B cell (primary cell): ENCODE data around the gene CTNS. TPM values are rescaled to one million over a fixed set of nuclear protein-coding genes. Genes with fewer than 3 reads are reported as not detected.

Experiments used
- ATAC-seq: fragments of 200-7000 bp; cut with Tn5 transposase; one replicate; pipeline ENCODE4 v1.10.0; 2021; ENCODE audit warnings: low read depth, mild to moderate bottlenecking, moderate number of reproducible peaks, moderate library complexity
- CTCF ChIA-PET: fragments of 350-600 bp; sonication (Branson Sonifier 250); formaldehyde crosslinking; loops from one replicate; lab custom pipeline; 2021; ENCODE audit warnings: antibody characterized with exemption, inconsistent platforms; lab: Charles Lee
- POLR2A ChIA-PET: fragments of 350-600 bp; sonication (Branson Sonifier 250); formaldehyde crosslinking; loops from one replicate; lab custom pipeline; 2021; ENCODE audit warnings: antibody characterized with exemption; lab: Charles Lee
- DNase-seq: peaks from one replicate; pipeline ENCODE4 v3.0.0; 2013
- H2AFZ ChIP-seq: 2 replicates; pipeline ENCODE4 v1.6.1; 2012; ENCODE audit warnings: mild to moderate bottlenecking, low read depth, low read length; ENCODE audit not compliant: insufficient read depth, poor library complexity, severe bottlenecking
- H3K27ac ChIP-seq, 2 donors: 1 replicate in 1 of 2; 2 replicates in 1 of 2; pipeline ENCODE4 v1.5.1; 2012 to 2013; ENCODE audit warnings: low read length in 2 of 2, mild to moderate bottlenecking in 2 of 2, moderate library complexity in 1 of 2
- H3K27me3 ChIP-seq, 4 experiments: fragments of 200-600 bp in 1 of 4; sonication (generic) in 1 of 4; replicated peaks in 1 of 4; 1 replicate in 2 of 4; 2 replicates in 2 of 4; pipeline versions ENCODE4 v1.6.1 to v1.7.0; 2013 to 2016; ENCODE audit warnings: low read length in 3 of 4, mild to moderate bottlenecking in 2 of 4, mixed read lengths in 1 of 4, moderate library complexity in 1 of 4; ENCODE audit not compliant: insufficient read depth in 4 of 4, control insufficient read depth in 3 of 4; ENCODE audit errors: control extremely low read depth in 1 of 4
- H3K36me3 ChIP-seq, 2 experiments: replicated peaks in 1 of 2; 1 replicate in 1 of 2; 2 replicates in 1 of 2; pipeline versions ENCODE4 v1.6.1 to v1.7.1; 2013; ENCODE audit warnings: low read length in 1 of 2; ENCODE audit not compliant: insufficient read depth in 2 of 2, control insufficient read depth in 1 of 2; ENCODE audit errors: control extremely low read depth in 1 of 2, extremely low read depth in 1 of 2
- H3K4me1 ChIP-seq, 2 donors: fragments of 200-600 bp in 1 of 2; sonication (generic) in 1 of 2; 1 replicate in 1 of 2; 2 replicates in 1 of 2; pipeline versions ENCODE4 v1.5.1 to v1.6.1; 2013 to 2017; ENCODE audit warnings: low read length in 2 of 2; ENCODE audit not compliant: control insufficient read depth in 2 of 2, insufficient read depth in 2 of 2
- H3K4me2 ChIP-seq: replicated peaks from 2 replicates; pipeline ENCODE3; 2012; ENCODE audit warnings: mild to moderate bottlenecking, low read depth, low read length; ENCODE audit not compliant: poor library complexity, severe bottlenecking
- H3K4me3 ChIP-seq, 5 experiments: fragments of 200-600 bp in 1 of 5; sonication (generic) in 1 of 5; 1 replicate in 3 of 5; 2 replicates in 2 of 5; pipeline versions ENCODE4 v1.5.1 to v1.7.0; 2011 to 2016; ENCODE audit warnings: low read length in 4 of 5, mild to moderate bottlenecking in 4 of 5, low read depth in 2 of 5, control low read depth in 1 of 5, moderate library complexity in 1 of 5; ENCODE audit not compliant: insufficient read depth in 1 of 5; ENCODE audit errors: control extremely low read depth in 1 of 5, extremely low read depth in 1 of 5
- H3K79me2 ChIP-seq: fragments of 200-600 bp; sonication (generic); one replicate; pipeline ENCODE4 v1.6.0; 2016; ENCODE audit warnings: low read length; ENCODE audit not compliant: control insufficient read depth, insufficient read depth
- H3K9ac ChIP-seq: fragments of 200-600 bp; sonication (generic); 2 replicates; pipeline ENCODE4 v1.6.1; 2017; ENCODE audit warnings: mild to moderate bottlenecking, low read length, moderate library complexity
- H3K9me3 ChIP-seq, 3 donors: one replicate each; pipeline versions ENCODE4 v1.6.1 to v1.7.1; 2013; ENCODE audit warnings: low read length in 2 of 3; ENCODE audit not compliant: control insufficient read depth in 2 of 3, insufficient read depth in 1 of 3; ENCODE audit errors: control extremely low read depth in 1 of 3
- H4K20me1 ChIP-seq: 2 replicates; pipeline ENCODE4 v1.6.0; 2012; ENCODE audit warnings: mild to moderate bottlenecking, low read length; ENCODE audit not compliant: insufficient read depth, control insufficient read depth, poor library complexity, severe bottlenecking
- H3K27ac Mint-ChIP-seq: one replicate; pipeline ENCODE4 v1.8.0; 2021; ENCODE audit warnings: mixed read lengths
- H3K27me3 Mint-ChIP-seq: one replicate; pipeline ENCODE4 v1.8.0; 2021; ENCODE audit warnings: mixed read lengths
- H3K4me1 Mint-ChIP-seq: one replicate; pipeline ENCODE4 v1.8.0; 2021; ENCODE audit warnings: mixed read lengths
- H3K4me3 Mint-ChIP-seq: one replicate; pipeline ENCODE4 v1.8.0; 2021; ENCODE audit warnings: mixed read lengths
- H3K9me3 Mint-ChIP-seq: one replicate; pipeline ENCODE4 v1.8.0; 2022; ENCODE audit warnings: mixed read lengths; ENCODE audit not compliant: insufficient read depth
- CTCF ChIP-seq: fragments of 200-600 bp; IDR thresholded peaks from one replicate; pipeline ENCODE4 v1.8.0; 2022; ENCODE audit warnings: antibody characterized with exemption, mild to moderate bottlenecking
- EZH2 ChIP-seq: IDR thresholded peaks from 2 replicates; pipeline ENCODE4 v1.6.1; 2012; ENCODE audit warnings: borderline replicate concordance, low read depth, mild to moderate bottlenecking, moderate library complexity, low read length; ENCODE audit not compliant: insufficient read depth, poor library complexity, severe bottlenecking
- whole genome bisulfite sequencing: methylation state at CpG from one replicate; pipeline ENCODE4 v1.1.5; 2013; ENCODE audit warnings: missing lambda C conversion rate; ENCODE audit not compliant: insufficient coverage; 5-methylcytosine and 5-hydroxymethylcytosine counted together
- intact Hi-C: fragments of 100-400 bp; cut with micrococcal nuclease; formaldehyde crosslinking; loops from one replicate; pipeline ENCODE4 v1.10.0; 2022
- polyA plus RNA-seq: library from polyadenylated mRNA; depleted of rRNA; stranded (reverse); fragments of >200 nt; gene quantifications from 2 replicates; pipeline ENCODE4 v1.2.3, GENCODE V29; 2012
- total RNA-seq, 2 donors: library from RNA; stranded (reverse); fragments of 120-200 nt in 1 of 2; gene quantifications; 1 replicate in 1 of 2; 2 replicates in 1 of 2; pipeline versions ENCODE4 v1.2.3 to v1.2.4, GENCODE V29; 2013 to 2022

Gene CTNS
- total and polyA plus RNA-seq, 2 donors (not counting 1 experiment from before 2014, with no cell fraction given): 11.6 to 24.7 TPM

- H3K27ac Mint-ChIP-seq: no peak overlapping the region
- ChIA-PET POLR2A (interaction anchor here (0.7 kb wide), 1 partner anchor 222 kb away, joined by 5 read pairs; no protein-coding TSS in a partner anchor), CTCF (no interaction called here)
- peaks cover 2% of the 10 kb centered on the region for H3K4me1 Mint-ChIP-seq
- H3K9me3 Mint-ChIP-seq: no peaks in the 10 kb centered on the region
- Histone ChIP-seq H3K27ac (no peak overlapping the region), H3K79me2 (no peaks in the 10 kb centered on the region), H4K20me1 (no peaks in the 10 kb centered on the region), H3K27me3 (no peaks in the 10 kb centered on the region), H3K4me1 (no peaks in the 10 kb centered on the region), H3K4me2 (no peak overlapping the region), H3K36me3 (no peaks in the 10 kb centered on the region), H3K9me3 (no peaks in the 10 kb centered on the region), H3K9ac (no peak overlapping the region), H2AFZ (no peak overlapping the region), H3K4me3 (no peak overlapping the region)
- H3K27me3 Mint-ChIP-seq: no peaks in the 10 kb centered on the region
- ATAC-seq (no peak), DNase-seq (no peak)
- intact Hi-C loops: no loop called here
- H3K4me3 Mint-ChIP-seq: no peak overlapping the region
- WGBS: 92% methylated on average over 13 of the region's 13 CpGs
- no peak for TF ChIP-seq EZH2
- TF ChIP-seq CTCF: no peak
Observed at GRCh38 chr17:3598078-3598477, 38.5 kb upstream of the CTNS start.

- 97% methylated on average over 15 of the region's 15 CpGs for WGBS
- no peaks in the 10 kb centered on the region for H3K27me3 Mint-ChIP-seq
- Histone ChIP-seq H3K4me2 (no peak overlapping the region), H3K4me1 (no peaks in the 10 kb centered on the region), H3K36me3 (no peaks in the 10 kb centered on the region), H3K27me3 (no peaks in the 10 kb centered on the region), H3K27ac (no peak overlapping the region), H4K20me1 (no peaks in the 10 kb centered on the region), H2AFZ (no peak overlapping the region), H3K4me3 (no peak overlapping the region), H3K9me3 (no peaks in the 10 kb centered on the region), H3K79me2 (no peaks in the 10 kb centered on the region), H3K9ac (no peak overlapping the region)
- DNase-seq: no peak
- no peak overlapping the region for H3K4me3 Mint-ChIP-seq
- CTCF ChIA-PET: interaction anchor here (0.7 to 4.1 kb wide), 2 partner anchors 227 to 263 kb away, joined by 3 to 31 read pairs; no protein-coding TSS in a partner anchor
- TF ChIP-seq EZH2: no peak
- no peak for TF ChIP-seq CTCF
- POLR2A ChIA-PET: interaction anchor here (0.6 kb wide), 1 partner anchor 552 kb away, joined by 3 read pairs; no protein-coding TSS in a partner anchor
- intact Hi-C loops: no loop called here
- H3K9me3 Mint-ChIP-seq: no peaks in the 10 kb centered on the region
- peaks cover 2% of the 10 kb centered on the region for H3K4me1 Mint-ChIP-seq
- no peak for ATAC-seq
- no peak overlapping the region for H3K27ac Mint-ChIP-seq
Observed at GRCh38 chr17:3600529-3601205, 35.9 kb upstream of the CTNS start.
